CD4-positive, alpha-beta T cell treated with Interleukin-2 at 100 ng/mL for 4 hours (primary cell): ENCODE results near the gene KIR2DL1.
"Not testable (repeated sequence)": the region's sequence is repeated elsewhere in the genome, so short reads cannot be mapped to it uniquely, and the experiment has no call there.

Experiments
- DNase-seq: peaks from one replicate; pipeline ENCODE4 v3.0.0-alpha.2; 2020; ENCODE audit warnings: low spot score

The KIR2DL1 gene

GRCh38 chr19:54771018-54771960 lies 1.7 kb downstream of the KIR2DL1 start:
- DNase-seq: not testable (repeated sequence)

- not testable (repeated sequence) for DNase-seq
Observed at GRCh38 chr19:54772666-54773065, 3.1 kb downstream of the KIR2DL1 start.

- DNase-seq: not testable (repeated sequence)
Observed at GRCh38 chr19:54775095-54775815, 5.7 kb downstream of the KIR2DL1 start.

- not testable (repeated sequence) for DNase-seq
Observed at GRCh38 chr19:54775830-54776229, 6.2 kb downstream of the KIR2DL1 start.

- not testable (repeated sequence) for DNase-seq
Observed at GRCh38 chr19:54777851-54778250, 8.3 kb downstream of the KIR2DL1 start.

GRCh38 chr19:54778896-54779295 lies 9.3 kb downstream of the KIR2DL1 start:
- not testable (repeated sequence) for DNase-seq

- DNase-seq: not testable (repeated sequence)
Observed at GRCh38 chr19:54782916-54783315, 13.3 kb downstream of the KIR2DL1 start.

GRCh38 chr19:54786091-54786723 lies 16.6 kb downstream of the KIR2DL1 start:
- DNase-seq: not testable (repeated sequence)

- DNase-seq: not testable (repeated sequence)
Observed at GRCh38 chr19:54788154-54788553, 18.6 kb downstream of the KIR2DL1 start.

- no peak for DNase-seq
Observed at GRCh38 chr19:54790711-54791110, 21.1 kb downstream of the KIR2DL1 start.

- DNase-seq: no peak
Observed at GRCh38 chr19:54791476-54791875, 21.9 kb downstream of the KIR2DL1 start.

GRCh38 chr19:54792814-54793213 lies 23.2 kb downstream of the KIR2DL1 start:
- DNase-seq: no peak

GRCh38 chr19:54795758-54796157 lies 26.2 kb downstream of the KIR2DL1 start:
- DNase-seq: no peak

- no peak for DNase-seq
Observed at GRCh38 chr19:54803410-54803809, 33.8 kb downstream of the KIR2DL1 start, which contains the start of gene KIR2DL4. Gene KIR2DL4, plus strand, starts transcription at chr19:54803610. Its CDS starts 42 bp downstream, at chr19:54803652.

- no peak for DNase-seq
Observed at GRCh38 chr19:54804101-54804500, 34.5 kb downstream of the KIR2DL1 start.

GRCh38 chr19:54804571-54804970 lies 35.0 kb downstream of the KIR2DL1 start:
- no peak for DNase-seq

GRCh38 chr19:54805665-54806515 lies 36.3 kb downstream of the KIR2DL1 start:
- DNase-seq: no peak

GRCh38 chr19:54806516-54806838 lies 36.9 kb downstream of the KIR2DL1 start:
- no peak for DNase-seq

- DNase-seq: not testable (repeated sequence)
Observed at GRCh38 chr19:54814571-54814970, 45.0 kb downstream of the KIR2DL1 start.

- DNase-seq: not testable (repeated sequence)
Observed at GRCh38 chr19:54816251-54816650, 46.7 kb downstream of the KIR2DL1 start, which contains the start of gene KIR3DL1. Gene KIR3DL1, plus strand, starts transcription at chr19:54816468.
